Activated naive CD8-positive, alpha-beta T cell treated with anti-CD3 and anti-CD28 coated beads, Interleukin-2, amount 10 ng/mL, durations not matched to agents 7 days and 5 days (primary cell): ENCODE data around the gene ADORA2A. TPM values are rescaled to one million over a fixed set of nuclear protein-coding genes. Genes with fewer than 3 reads are reported as not detected.

Experiments used
- ATAC-seq: fragments of 150-1000 bp; cut with Tn5 transposase; one replicate; pipeline ENCODE4 v1.10.0; 2021; ENCODE audit warnings: low read depth, moderate library complexity
- POLR2A ChIA-PET: fragments of 350-600 bp; sonication (Branson Sonifier 250); formaldehyde crosslinking; loops from one replicate; lab custom pipeline; 2021; ENCODE audit warnings: antibody characterized with exemption; lab: Charles Lee
- DNase-seq: peaks from one replicate; pipeline ENCODE4 v3.0.0; 2021
- H3K27ac Mint-ChIP-seq: one replicate; pipeline ENCODE4 v1.8.0; 2022; ENCODE audit warnings: mild to moderate bottlenecking, mixed read lengths
- H3K27me3 Mint-ChIP-seq: one replicate; pipeline ENCODE4 v1.8.0; 2022; ENCODE audit warnings: mild to moderate bottlenecking, moderate library complexity, mixed read lengths
- H3K36me3 Mint-ChIP-seq: one replicate; pipeline ENCODE4 v1.8.0; 2021; ENCODE audit warnings: mild to moderate bottlenecking, mixed read lengths
- H3K4me1 Mint-ChIP-seq: one replicate; pipeline ENCODE4 v1.8.0; 2021; ENCODE audit warnings: mixed read lengths
- H3K4me3 Mint-ChIP-seq: one replicate; pipeline ENCODE4 v1.8.0; 2022; ENCODE audit warnings: mild to moderate bottlenecking, moderate library complexity, mixed read lengths
- H3K9me3 Mint-ChIP-seq: one replicate; pipeline ENCODE4 v1.8.0; 2021; ENCODE audit warnings: mixed read lengths
- total RNA-seq, 2 experiments: library from RNA; stranded (reverse); gene quantifications; one replicate each; pipeline ENCODE4 v1.2.3, GENCODE V29; 2021

The ADORA2A gene
- total RNA-seq, 2 experiments from 2014 or later, result 29.1 to 30.3 TPM

DNA sequence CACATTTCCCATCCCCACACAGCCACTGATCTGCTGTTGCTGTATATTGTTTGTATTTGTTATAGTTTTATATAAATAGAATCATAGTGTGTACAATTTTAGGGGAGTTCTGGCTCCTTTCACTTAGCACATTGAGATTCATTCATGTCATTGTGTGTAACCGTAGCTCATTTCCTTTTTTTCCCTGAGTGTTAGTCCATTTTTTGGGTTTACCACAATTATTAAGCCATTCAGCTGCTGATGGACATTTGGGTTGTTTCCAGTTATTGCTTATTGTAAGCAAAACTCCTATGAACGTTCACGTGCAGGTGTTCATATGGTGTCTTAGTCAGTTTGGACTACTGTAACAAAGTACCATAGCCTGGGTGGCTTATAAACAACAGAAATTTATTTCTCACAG, 33.6 kb upstream of the ADORA2A start:
- no peak overlapping the region for H3K4me3 Mint-ChIP-seq
- peaks cover 42% of the 10 kb centered on the region for H3K4me1 Mint-ChIP-seq
- H3K36me3 Mint-ChIP-seq, result peaks cover 42% of the 10 kb centered on the region
- ATAC-seq (no peak), DNase-seq (no peak)
- H3K9me3 Mint-ChIP-seq, result no peaks in the 10 kb centered on the region
- no peak overlapping the region for H3K27ac Mint-ChIP-seq
- H3K27me3 Mint-ChIP-seq, result no peaks in the 10 kb centered on the region
- POLR2A ChIA-PET, result interaction anchor here (0.8 to 0.9 kb wide), 2 partner anchors 13 to 123 kb away, joined by 3 read pairs; partner anchors contain the start of gene SPECC1L

DNA sequence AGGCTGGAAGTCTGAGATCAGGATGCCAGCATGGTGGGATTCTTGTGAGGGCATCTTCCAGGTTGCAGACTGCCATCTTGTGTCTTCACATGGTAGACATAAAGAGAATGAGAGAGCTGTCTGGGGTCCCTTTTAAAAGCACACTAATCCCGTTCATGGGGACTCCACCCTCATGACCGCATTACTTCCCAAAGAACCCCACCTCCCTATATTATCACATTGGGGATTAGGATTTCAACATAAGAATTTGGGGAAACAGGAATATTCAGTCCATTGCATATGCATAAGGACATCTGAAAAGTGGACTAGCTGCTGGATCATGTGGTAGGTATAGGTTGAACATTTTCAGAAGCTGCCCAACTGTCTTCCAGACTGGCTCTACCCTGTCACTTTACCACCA, 33.1 kb upstream of the ADORA2A start:
- peaks cover 44% of the 10 kb centered on the region for H3K4me1 Mint-ChIP-seq
- H3K27me3 Mint-ChIP-seq, result no peaks in the 10 kb centered on the region
- no peak overlapping the region for H3K4me3 Mint-ChIP-seq
- H3K36me3 Mint-ChIP-seq, result peaks cover 40% of the 10 kb centered on the region
- no peaks in the 10 kb centered on the region for H3K9me3 Mint-ChIP-seq
- H3K27ac Mint-ChIP-seq, result no peak overlapping the region
- ATAC-seq, result no peak
- POLR2A ChIA-PET, result interaction anchor here (0.9 kb wide), 1 partner anchor 13 kb away, joined by 3 read pairs; no protein-coding TSS in a partner anchor
- no peak for DNase-seq

GRCh38 chr22:24398409-24398808, 29.0 kb upstream of the ADORA2A start:
- H3K36me3 Mint-ChIP-seq, result peaks cover 33% of the 10 kb centered on the region
- peaks cover 43% of the 10 kb centered on the region for H3K4me1 Mint-ChIP-seq
- H3K27me3 Mint-ChIP-seq, result no peaks in the 10 kb centered on the region
- no peak for DNase-seq
- ATAC-seq, result no peak
- no peak overlapping the region for H3K4me3 Mint-ChIP-seq
- peak overlapping the region; percentile 66 for H3K27ac Mint-ChIP-seq
- POLR2A ChIA-PET, result no interaction called here
- H3K9me3 Mint-ChIP-seq, result no peaks in the 10 kb centered on the region

DNA sequence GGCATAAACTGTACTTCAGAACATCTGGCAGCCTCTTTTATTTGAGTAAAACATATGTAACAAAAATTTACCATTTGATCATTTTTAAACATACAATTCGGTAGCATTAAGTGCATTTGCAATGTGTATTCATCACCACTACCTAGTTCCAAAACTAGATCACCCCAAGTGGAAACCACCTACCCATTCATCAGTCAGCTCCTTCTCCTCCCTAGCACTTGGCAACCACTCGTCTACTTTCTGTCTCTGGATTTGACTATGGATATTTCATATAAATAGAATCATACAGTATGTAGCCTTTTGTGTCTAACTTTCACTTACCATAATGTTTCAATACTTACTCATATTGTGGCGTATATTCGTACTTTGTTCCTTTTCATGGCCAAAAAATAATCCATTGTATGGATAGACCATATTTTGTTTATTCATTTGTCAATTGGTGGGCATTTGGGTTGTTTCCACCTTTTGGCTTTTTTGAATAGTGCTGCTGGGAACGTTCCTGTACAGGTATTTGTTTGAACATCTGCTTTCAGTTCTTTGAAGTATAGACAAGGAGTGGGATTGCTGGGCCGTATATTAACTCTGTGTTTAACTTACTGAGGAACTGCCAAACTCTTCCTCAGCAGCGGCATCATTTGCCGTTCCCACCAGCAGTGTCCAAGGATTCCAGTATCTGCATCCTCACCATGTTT, 27.2 kb upstream of the ADORA2A start:
- no peak for ATAC-seq
- peak overlapping the region; percentile 79 for H3K27ac Mint-ChIP-seq
- H3K4me1 Mint-ChIP-seq, result peaks cover 46% of the 10 kb centered on the region
- no peaks in the 10 kb centered on the region for H3K9me3 Mint-ChIP-seq
- POLR2A ChIA-PET, result no interaction called here
- peaks cover 1% of the 10 kb centered on the region for H3K27me3 Mint-ChIP-seq
- peaks cover 43% of the 10 kb centered on the region for H3K36me3 Mint-ChIP-seq
- H3K4me3 Mint-ChIP-seq, result no peak overlapping the region
- no peak for DNase-seq

DNA sequence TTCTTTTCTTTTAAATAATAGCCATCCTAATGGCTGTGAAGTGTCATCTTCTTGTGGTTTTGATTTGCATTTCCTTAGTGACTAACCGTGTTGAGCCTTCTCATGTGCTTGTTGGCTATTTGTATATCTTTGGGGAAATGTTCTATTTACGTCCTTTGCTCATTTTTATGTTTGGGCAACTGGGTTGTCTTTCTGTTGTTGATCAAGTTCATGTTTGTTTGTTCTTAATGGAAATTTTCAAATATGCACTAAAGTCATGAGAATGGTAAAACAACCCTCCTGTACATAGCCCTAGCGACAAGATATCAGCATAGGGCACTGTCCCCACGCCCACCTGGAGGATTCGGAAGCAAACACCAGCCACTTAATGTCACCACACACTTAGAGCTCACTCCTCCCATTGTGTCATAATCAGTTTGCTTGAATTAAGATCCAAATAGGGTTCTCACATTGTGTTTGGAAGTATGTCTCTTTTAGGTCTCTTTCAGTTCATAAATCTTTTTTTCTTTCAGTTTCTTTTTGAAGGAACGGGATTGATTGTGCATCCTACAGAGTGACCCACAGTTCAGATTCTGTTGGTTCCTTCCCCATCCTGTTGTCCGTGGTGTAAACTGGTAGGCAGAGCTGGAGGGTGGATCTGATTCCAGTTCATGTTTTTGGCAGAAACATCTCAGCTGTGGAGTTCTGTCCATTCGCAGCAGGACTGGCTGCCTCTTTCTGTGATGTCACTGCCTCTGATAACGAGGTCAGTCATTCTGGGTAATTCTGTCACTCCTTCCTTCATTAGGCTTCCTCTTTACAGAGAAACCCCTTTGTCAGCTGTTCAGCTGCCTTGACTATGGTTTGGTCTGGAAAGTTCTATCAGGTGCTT, 26.4 kb upstream of the ADORA2A start:
- peaks cover 46% of the 10 kb centered on the region for H3K4me1 Mint-ChIP-seq
- peaks cover 41% of the 10 kb centered on the region for H3K36me3 Mint-ChIP-seq
- H3K27me3 Mint-ChIP-seq, result peaks cover 1% of the 10 kb centered on the region
- peak overlapping the region; percentile 79 for H3K27ac Mint-ChIP-seq
- DNase-seq (no peak), ATAC-seq (peak; percentile 27)
- peak overlapping the region; percentile 52 for H3K4me3 Mint-ChIP-seq
- POLR2A ChIA-PET, result interaction anchor here (0.8 to 1.1 kb wide), 4 partner anchors 9 to 154 kb away, joined by 3 to 4 read pairs (median 3); partner anchors contain the start of genes GUCD1 and SPECC1L
- no peaks in the 10 kb centered on the region for H3K9me3 Mint-ChIP-seq

- Mint-ChIP-seq H3K4me1 (peaks cover 52% of the 10 kb centered on the region), H3K27ac (peak overlapping the region; percentile 79), H3K9me3 (no peaks in the 10 kb centered on the region), H3K4me3 (no peak overlapping the region), H3K27me3 (peaks cover 1% of the 10 kb centered on the region), H3K36me3 (peaks cover 36% of the 10 kb centered on the region)
- POLR2A ChIA-PET, result interaction anchor here (0.7 to 1.1 kb wide), 2 partner anchors 26 to 131 kb away, joined by 3 read pairs; partner anchors contain the start of gene SPECC1L
- DNase-seq (no peak), ATAC-seq (peak; percentile 8)
Observed at GRCh38 chr22:24401931-24402367, 25.4 kb upstream of the ADORA2A start.

- Mint-ChIP-seq H3K4me1 (peaks cover 58% of the 10 kb centered on the region), H3K27me3 (peaks cover 1% of the 10 kb centered on the region), H3K36me3 (peaks cover 35% of the 10 kb centered on the region), H3K4me3 (no peak overlapping the region), H3K27ac (peak overlapping the region; percentile 79), H3K9me3 (no peaks in the 10 kb centered on the region)
- POLR2A ChIA-PET, result interaction anchor here (0.7 kb wide), 1 partner anchor 25 kb away, joined by 3 read pairs; no protein-coding TSS in a partner anchor
- DNase-seq (no peak), ATAC-seq (peak; percentile 40)
Observed at GRCh38 chr22:24402460-24403192, 24.8 kb upstream of the ADORA2A start.

- DNase-seq (no peak), ATAC-seq (no peak)
- peaks cover 1% of the 10 kb centered on the region for H3K27me3 Mint-ChIP-seq
- H3K27ac Mint-ChIP-seq, result no peak overlapping the region
- H3K36me3 Mint-ChIP-seq, result peaks cover 31% of the 10 kb centered on the region
- POLR2A ChIA-PET, result no interaction called here
- peaks cover 58% of the 10 kb centered on the region for H3K4me1 Mint-ChIP-seq
- H3K4me3 Mint-ChIP-seq, result no peak overlapping the region
- no peaks in the 10 kb centered on the region for H3K9me3 Mint-ChIP-seq
Observed at GRCh38 chr22:24403346-24403745, 24.1 kb upstream of the ADORA2A start.

DNA sequence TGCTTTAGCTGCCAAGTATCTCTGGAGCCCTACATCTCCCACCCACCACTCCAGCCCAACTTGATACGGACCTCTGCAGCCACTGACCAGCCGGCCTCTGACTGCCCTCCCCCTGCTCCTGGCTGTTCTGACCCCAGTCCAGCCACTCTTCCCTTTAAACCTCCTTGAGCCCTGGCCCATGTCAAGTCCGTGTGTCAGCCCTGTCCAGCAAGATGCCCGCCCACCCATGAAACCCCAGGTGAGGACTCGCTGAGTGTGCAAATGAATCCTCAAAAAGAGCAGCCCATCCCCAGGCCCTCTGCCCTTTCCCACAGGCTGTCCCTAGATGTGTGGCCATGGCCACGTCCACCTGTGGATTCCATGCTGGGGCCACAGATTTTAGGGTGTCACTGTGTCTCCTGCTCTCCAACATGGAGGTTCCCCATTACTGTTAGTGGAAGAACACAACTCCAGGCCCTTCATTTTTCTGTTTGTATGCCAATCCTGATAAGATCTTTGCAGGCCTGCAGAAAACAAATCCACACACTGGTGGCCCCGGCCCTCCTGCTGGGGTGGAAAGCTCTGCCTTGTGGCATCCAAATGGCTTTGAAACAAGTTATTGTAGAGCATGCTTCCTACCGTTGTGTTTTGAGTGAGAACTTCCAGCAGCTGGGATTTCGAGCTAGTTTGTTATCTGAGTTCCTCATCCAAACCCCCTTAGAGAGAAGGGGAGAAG, 22.7 kb upstream of the ADORA2A start:
- Mint-ChIP-seq H3K36me3 (peaks cover 26% of the 10 kb centered on the region), H3K4me1 (peaks cover 61% of the 10 kb centered on the region)

GRCh38 chr22:24405631-24406321, 21.6 kb upstream of the ADORA2A start:
- POLR2A ChIA-PET, result no interaction called here
- ATAC-seq, result no peak
- no peaks in the 10 kb centered on the region for H3K9me3 Mint-ChIP-seq
- no peak overlapping the region for H3K27ac Mint-ChIP-seq
- H3K27me3 Mint-ChIP-seq, result peaks cover 1% of the 10 kb centered on the region
- peaks cover 27% of the 10 kb centered on the region for H3K36me3 Mint-ChIP-seq
- H3K4me3 Mint-ChIP-seq, result no peak overlapping the region
- DNase-seq, result no peak
- H3K4me1 Mint-ChIP-seq, result peaks cover 63% of the 10 kb centered on the region

More for the DNA sequence above, 22.7 kb upstream of the ADORA2A start:
- Mint-ChIP-seq H3K4me3 (no peak overlapping the region), H3K9me3 (no peaks in the 10 kb centered on the region), H3K27me3 (peaks cover 1% of the 10 kb centered on the region), H3K27ac (peak overlapping the region; percentile 25)
- DNase-seq (no peak), ATAC-seq (no peak)
- POLR2A ChIA-PET, result no interaction called here

DNA sequence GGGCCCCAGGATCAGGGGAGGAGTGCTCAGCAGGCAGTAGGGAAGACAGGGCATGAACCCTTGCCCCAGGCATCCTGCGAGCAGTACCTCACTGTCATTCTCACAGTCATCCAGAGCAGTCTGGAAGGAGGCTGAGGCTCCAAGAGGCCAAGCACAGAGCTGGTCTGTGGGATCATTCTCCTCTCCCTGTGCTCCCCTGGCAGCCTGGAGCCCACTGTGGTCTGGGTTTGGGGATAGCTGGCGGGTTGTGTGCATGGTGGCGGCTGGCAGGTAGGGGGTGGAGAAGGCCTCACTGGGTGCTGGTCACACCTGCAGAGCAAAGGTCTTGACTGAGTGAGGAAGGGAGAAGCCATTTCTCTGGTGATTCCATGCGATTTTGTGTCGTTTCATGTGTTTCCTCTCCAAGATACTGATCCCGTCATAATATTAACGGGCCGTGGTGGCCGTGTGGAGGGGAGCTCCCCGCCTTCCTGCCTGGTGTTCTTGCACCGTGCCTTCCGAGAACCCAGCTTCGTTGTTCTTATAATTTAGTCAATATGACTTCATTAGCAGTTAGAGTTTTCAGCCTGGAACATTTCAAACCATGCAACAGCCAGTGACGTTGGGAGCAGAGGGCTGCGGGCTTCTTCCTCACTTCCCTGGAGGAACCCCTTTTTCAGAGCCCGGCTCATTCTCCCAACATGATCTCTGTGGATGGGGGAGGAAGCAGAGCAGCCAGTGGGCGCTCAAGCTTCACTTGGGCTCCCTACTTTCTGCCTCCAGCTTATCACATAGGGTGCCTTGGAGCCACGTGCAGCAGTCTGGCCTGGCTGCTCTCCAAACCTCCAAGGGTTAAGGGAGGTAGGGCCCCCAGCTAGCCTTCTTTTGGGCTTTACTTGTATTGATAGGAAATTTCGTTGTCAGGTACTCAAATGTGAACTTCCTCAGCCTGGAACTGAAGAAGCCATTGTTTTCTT, 20.8 kb upstream of the ADORA2A start:
- POLR2A ChIA-PET, result interaction anchor here (0.9 kb wide), 1 partner anchor 13 kb away, joined by 3 read pairs; no protein-coding TSS in a partner anchor
- Mint-ChIP-seq H3K4me1 (peaks cover 55% of the 10 kb centered on the region), H3K36me3 (peaks cover 20% of the 10 kb centered on the region), H3K27ac (peak overlapping the region; percentile 87), H3K9me3 (no peaks in the 10 kb centered on the region), H3K27me3 (peaks cover 1% of the 10 kb centered on the region), H3K4me3 (peak overlapping the region; percentile 58)
- DNase-seq (no peak), ATAC-seq (no peak)
